SU-DHL-6 (cell line): ENCODE data around the gene CAV1.

Experiments used
- CTCF ChIP-seq: fragments of 200-600 bp; sonication (generic); IDR thresholded peaks from one replicate; pipeline ENCODE4 v1.5.1; 2017; ENCODE audit warnings: antibody characterized with exemption, mild to moderate bottlenecking, low read length, moderate library complexity; ENCODE audit not compliant: insufficient read depth, poor library complexity, severe bottlenecking
- EZH2phosphoT487 ChIP-seq: fragments of 200-600 bp; sonication (generic), shearing (Covaris generic); conservative IDR thresholded peaks from 2 replicates; pipeline ENCODE4 v1.6.1; 2018; ENCODE audit warnings: mild to moderate bottlenecking, antibody characterized with exemption, low read length, moderate library complexity, mixed read lengths

- TF ChIP-seq CTCF (no peak), EZH2phosphoT487 (no peak)
These were observed 30.1 kb downstream of the CAV1 start for GRCh38 chr7:116554911-116555310.
